GM10847 (cell line): ENCODE results near the gene SNRPA.

Experiments
- POLR2A ChIP-seq: IDR thresholded peaks from 2 replicates; pipeline ENCODE4 v1.6.1; 2011; ENCODE audit not compliant: insufficient read length; ENCODE audit errors: extremely low read depth

Gene SNRPA

GRCh38 chr19:40755791-40756190 lies 4.8 kb downstream of the SNRPA start:
- no peak for TF ChIP-seq POLR2A

GRCh38 chr19:40756502-40757110 lies 5.6 kb downstream of the SNRPA start:
- TF ChIP-seq POLR2A: no peak

DNA sequence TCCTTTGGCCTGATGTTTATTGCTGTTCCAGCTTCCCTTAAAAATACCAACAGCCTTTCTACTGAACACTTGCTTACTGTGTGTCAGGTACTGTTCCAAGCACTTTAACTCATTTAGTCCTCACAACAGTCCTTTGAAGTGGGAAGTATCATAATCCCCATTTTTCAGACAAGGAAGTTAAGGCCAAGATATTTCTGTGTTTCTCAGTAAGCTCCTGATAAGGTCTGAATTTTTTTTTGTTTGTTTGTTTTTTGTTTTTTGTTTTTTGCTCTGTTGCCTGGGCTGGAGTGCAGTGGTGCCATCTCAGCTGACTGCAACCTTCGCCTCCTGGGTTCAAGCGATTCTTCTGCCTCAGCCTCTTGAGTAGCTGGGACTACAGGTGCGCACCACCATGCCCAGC lies 7.5 kb downstream of the SNRPA start:
- no peak for TF ChIP-seq POLR2A

DNA sequence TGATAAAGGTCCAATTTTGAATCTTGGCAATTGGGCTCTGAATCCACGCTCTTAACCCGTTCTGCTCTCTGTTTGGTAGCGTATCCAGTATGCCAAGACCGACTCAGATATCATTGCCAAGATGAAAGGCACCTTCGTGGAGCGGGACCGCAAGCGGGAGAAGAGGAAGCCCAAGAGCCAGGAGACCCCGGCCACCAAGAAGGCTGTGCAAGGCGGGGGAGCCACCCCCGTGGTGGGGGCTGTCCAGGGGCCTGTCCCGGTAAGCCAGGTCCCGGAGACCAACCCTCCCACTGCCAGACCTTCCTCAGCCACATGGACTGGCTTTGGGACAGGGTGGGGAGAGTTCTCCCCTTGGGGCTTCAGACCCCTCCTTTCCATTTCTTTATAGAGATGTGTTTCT lies 8.3 kb downstream of the SNRPA start:
- no peak for TF ChIP-seq POLR2A

GRCh38 chr19:40762754-40763470 lies 11.9 kb downstream of the SNRPA start:
- no peak for TF ChIP-seq POLR2A

DNA sequence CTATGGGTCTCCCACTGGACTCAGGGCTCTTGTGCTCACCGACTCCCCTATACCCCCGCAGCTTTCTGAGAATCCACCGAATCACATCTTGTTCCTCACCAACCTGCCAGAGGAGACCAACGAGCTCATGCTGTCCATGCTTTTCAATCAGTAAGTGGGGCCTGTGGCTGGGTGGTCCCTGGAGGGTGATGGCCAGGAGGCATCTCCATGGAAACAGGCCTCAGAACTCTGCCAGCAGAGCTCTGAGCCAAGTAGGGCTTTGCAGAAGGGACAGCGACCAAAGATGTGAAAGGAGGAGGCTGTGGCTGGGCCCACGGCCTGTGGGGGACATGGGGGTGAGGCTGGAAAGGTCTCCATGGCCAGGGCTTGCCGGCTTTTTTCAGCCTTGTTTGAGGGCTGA lies 12.5 kb downstream of the SNRPA start:
- no peak for TF ChIP-seq POLR2A

- TF ChIP-seq POLR2A: no peak
Observed at GRCh38 chr19:40763963-40764362, 13.0 kb downstream of the SNRPA start.

- no peak for TF ChIP-seq POLR2A
Observed at GRCh38 chr19:40768869-40769268, 17.9 kb downstream of the SNRPA start.

GRCh38 chr19:40774916-40775631 lies 24.1 kb downstream of the SNRPA start, which contains the start of gene MIA:
Gene MIA (plus strand): TSS chr19:40775521. CDS start chr19:40775543, 22 bp downstream.
- no peak for TF ChIP-seq POLR2A

DNA sequence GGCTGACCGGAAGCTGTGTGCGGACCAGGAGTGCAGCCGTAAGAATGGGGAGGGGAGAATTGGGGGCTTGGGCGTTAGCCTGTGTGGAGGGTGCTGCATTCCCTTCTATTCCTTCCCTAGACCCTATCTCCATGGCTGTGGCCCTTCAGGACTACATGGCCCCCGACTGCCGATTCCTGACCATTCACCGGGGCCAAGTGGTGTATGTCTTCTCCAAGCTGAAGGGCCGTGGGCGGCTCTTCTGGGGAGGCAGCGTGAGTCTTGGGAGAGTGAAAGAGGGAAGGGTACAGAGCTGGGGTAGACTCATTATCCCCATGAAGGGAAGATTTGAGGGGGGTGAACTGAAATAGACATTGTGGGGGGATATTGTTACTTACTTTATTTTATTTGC lies 24.6 kb downstream of the SNRPA start:
- TF ChIP-seq POLR2A: no peak

- TF ChIP-seq POLR2A: no peak
Observed at GRCh38 chr19:40776364-40776763, 25.4 kb downstream of the SNRPA start.

- TF ChIP-seq POLR2A: no peak
Observed at GRCh38 chr19:40776932-40777644, 26.1 kb downstream of the SNRPA start.

DNA sequence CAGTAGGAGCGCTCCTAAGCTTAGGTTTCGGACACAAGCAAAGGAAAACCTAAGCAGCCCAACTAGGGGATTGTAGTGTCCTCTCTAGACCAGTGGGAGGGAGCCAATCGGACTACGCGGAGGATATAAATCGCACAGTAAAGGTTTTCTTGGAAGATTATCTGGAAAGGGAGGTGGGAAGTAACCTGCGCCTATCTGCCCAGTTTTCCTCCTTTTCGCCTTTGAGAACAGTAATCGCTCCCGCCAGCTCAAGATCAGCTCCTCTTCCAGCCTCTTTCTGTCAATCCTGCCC lies 26.6 kb downstream of the SNRPA start:
- TF ChIP-seq POLR2A: no peak

DNA sequence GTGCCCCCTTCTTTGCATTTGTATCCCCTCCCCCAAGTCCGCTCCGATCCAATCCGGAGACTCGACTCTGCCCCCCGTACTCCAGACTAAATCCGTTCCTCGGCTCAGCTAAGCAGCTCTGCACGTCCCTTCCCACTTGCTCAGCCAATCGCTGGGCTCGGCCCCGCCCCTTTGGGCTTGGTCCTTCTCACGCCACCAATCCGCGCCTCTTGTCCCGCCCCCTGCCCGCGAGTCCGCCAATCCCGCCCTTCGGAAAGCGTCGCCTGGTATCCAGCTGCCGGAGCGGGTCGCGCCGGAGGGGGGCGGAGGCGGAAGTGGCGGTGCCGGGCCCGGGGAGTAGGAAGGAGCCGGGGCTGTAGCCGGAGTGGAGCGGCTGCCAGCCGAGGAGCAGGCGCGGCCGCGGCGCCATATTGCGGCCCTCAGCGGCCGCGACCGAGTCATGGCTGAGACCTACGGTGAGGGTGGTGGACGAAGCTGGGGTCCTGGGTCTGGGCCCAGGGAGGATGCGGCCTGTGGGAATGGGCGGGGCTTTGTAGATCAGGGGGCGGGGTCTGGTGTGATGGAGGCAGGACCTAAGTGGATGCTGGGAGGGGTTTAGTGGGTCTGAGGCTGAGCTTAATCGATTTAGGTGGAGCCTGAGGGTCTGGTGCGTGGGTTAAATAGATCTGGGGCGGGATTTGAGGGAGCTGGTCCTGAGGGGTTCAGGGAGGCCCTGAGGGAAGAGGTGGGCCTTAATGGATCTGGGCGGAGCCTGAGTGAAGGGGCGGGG lies 27.1 kb downstream of the SNRPA start, which contains the start of gene RAB4B:
TSS of gene RAB4B (plus strand) at position 311 of the 769 bp plus-strand sequence. CDS start at position 440, 129 bp downstream.
- TF ChIP-seq POLR2A: peak; percentile 61
